ENCODE measurements around the gene CETP. TPM values are rescaled to one million over a fixed set of nuclear protein-coding genes. Genes with fewer than 3 reads are reported as not detected.

The CETP gene
- total and polyA plus RNA-seq, 2 donors (not counting 1 experiment from before 2014, with no cell fraction given), result 0.06 TPM; not detected in 1

DNA sequence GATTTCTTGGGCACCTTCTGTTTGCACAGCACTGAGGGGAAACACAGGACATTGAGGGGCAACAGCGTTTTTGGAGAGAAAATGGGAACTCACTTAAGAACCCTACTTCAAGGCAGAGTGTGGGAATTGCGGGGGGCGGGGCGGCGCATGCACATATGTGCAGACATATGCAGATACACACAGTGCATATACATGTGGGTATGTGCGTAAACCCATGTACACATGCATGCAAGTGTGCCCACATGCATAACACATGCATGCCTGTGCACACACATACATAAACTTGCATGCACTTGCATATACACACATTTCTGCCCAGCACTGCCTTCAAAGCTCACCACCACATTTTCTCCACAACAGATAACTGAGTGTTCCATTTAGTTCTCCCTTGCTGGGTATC lies 60.0 kb downstream of the CETP start:
- no peak for DNase-seq (ENCODE audit: low read depth in 2 of 2)
- Histone ChIP-seq H3K9me3 (ENCODE audit: control insufficient read depth, insufficient read depth, low read depth, low read length) (no peaks in the 10 kb centered on the region), H3K36me3 (ENCODE audit: control insufficient read depth, insufficient read depth, low read length) (peaks cover 42% of the 10 kb centered on the region), H3K79me2 (ENCODE audit: control insufficient read depth, insufficient read depth, low read length) (peaks cover 1% of the 10 kb centered on the region), H3K4me3 (replicated peaks in 1 of 4; ENCODE audit: control extremely low read depth in 1 of 4, insufficient read depth in 1 of 4, low read depth in 3 of 4, low read length in 4 of 4) (no peak overlapping the region), H3K27ac (ENCODE audit: insufficient read depth, low read length) (no peak overlapping the region), H3K4me2 (ENCODE audit: extremely low read depth, insufficient read depth, low read length) (no peak overlapping the region), H4K20me1 (ENCODE audit: control insufficient read depth, extremely low read depth, insufficient read depth, low read length) (no peaks in the 10 kb centered on the region), H3K27me3 (ENCODE audit: control insufficient read depth, insufficient read depth, low read length) (no peaks in the 10 kb centered on the region), H3K4me1 (ENCODE audit: control insufficient read depth, extremely low read depth, insufficient read depth, low read length) (no peaks in the 10 kb centered on the region), H3K9ac (ENCODE audit: insufficient read depth, low read length) (no peak overlapping the region), H2AFZ (ENCODE audit: low read length) (no peak overlapping the region)
- TF ChIP-seq, protein P1, sequence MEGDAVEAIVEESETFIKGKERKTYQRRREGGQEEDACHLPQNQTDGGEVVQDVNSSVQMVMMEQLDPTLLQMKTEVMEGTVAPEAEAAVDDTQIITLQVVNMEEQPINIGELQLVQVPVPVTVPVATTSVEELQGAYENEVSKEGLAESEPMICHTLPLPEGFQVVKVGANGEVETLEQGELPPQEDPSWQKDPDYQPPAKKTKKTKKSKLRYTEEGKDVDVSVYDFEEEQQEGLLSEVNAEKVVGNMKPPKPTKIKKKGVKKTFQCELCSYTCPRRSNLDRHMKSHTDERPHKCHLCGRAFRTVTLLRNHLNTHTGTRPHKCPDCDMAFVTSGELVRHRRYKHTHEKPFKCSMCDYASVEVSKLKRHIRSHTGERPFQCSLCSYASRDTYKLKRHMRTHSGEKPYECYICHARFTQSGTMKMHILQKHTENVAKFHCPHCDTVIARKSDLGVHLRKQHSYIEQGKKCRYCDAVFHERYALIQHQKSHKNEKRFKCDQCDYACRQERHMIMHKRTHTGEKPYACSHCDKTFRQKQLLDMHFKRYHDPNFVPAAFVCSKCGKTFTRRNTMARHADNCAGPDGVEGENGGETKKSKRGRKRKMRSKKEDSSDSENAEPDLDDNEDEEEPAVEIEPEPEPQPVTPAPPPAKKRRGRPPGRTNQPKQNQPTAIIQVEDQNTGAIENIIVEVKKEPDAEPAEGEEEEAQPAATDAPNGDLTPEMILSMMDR (conservative IDR thresholded peaks at IDR 0.05 in 1 of 2, IDR thresholded peaks at IDR 0.05 in 1 of 2; ENCODE audit: low read depth in 1 of 2, low read length in 2 of 2), result no peak
- no peak for TF ChIP-seq EZH2 (IDR thresholded peaks at IDR 0.05; ENCODE audit: low read length, missing control alignments)

DNA sequence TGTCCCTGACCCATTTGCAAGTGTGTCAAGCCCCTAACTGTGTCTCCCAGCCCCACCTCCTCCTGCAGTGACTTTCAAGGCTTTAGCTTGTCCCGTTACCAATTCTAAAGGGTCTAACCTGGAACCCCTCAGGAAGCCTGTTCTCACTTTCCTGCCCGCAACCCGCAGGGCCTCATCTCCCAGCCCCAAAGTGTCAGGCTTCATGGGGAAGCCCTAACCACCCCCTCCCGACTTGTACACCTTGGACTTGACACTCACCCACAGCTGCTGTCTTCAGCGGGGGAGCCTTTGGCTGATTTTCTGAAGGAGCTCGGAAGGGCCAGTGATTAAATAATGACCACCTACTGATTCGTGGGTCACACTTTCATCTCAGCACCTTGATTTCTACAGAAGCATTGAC lies 60.7 kb downstream of the CETP start:
- Histone ChIP-seq H3K4me1 (ENCODE audit: control insufficient read depth, extremely low read depth, insufficient read depth, low read length) (no peaks in the 10 kb centered on the region), H3K9ac (ENCODE audit: insufficient read depth, low read length) (no peak overlapping the region), H3K27me3 (ENCODE audit: control insufficient read depth, insufficient read depth, low read length) (no peaks in the 10 kb centered on the region), H2AFZ (ENCODE audit: low read length) (no peak overlapping the region), H4K20me1 (ENCODE audit: control insufficient read depth, extremely low read depth, insufficient read depth, low read length) (no peaks in the 10 kb centered on the region), H3K27ac (ENCODE audit: insufficient read depth, low read length) (no peak overlapping the region), H3K4me2 (ENCODE audit: extremely low read depth, insufficient read depth, low read length) (no peak overlapping the region), H3K4me3 (replicated peaks in 1 of 4; ENCODE audit: control extremely low read depth in 1 of 4, insufficient read depth in 1 of 4, low read depth in 3 of 4, low read length in 4 of 4) (no peak overlapping the region), H3K79me2 (ENCODE audit: control insufficient read depth, insufficient read depth, low read length) (no peaks in the 10 kb centered on the region), H3K36me3 (ENCODE audit: control insufficient read depth, insufficient read depth, low read length) (peaks cover 37% of the 10 kb centered on the region), H3K9me3 (ENCODE audit: control insufficient read depth, insufficient read depth, low read depth, low read length) (no peaks in the 10 kb centered on the region)
- DNase-seq (ENCODE audit: low read depth in 2 of 2), result no peak
- no peak for TF ChIP-seq EZH2 (IDR thresholded peaks at IDR 0.05; ENCODE audit: low read length, missing control alignments)

DNA sequence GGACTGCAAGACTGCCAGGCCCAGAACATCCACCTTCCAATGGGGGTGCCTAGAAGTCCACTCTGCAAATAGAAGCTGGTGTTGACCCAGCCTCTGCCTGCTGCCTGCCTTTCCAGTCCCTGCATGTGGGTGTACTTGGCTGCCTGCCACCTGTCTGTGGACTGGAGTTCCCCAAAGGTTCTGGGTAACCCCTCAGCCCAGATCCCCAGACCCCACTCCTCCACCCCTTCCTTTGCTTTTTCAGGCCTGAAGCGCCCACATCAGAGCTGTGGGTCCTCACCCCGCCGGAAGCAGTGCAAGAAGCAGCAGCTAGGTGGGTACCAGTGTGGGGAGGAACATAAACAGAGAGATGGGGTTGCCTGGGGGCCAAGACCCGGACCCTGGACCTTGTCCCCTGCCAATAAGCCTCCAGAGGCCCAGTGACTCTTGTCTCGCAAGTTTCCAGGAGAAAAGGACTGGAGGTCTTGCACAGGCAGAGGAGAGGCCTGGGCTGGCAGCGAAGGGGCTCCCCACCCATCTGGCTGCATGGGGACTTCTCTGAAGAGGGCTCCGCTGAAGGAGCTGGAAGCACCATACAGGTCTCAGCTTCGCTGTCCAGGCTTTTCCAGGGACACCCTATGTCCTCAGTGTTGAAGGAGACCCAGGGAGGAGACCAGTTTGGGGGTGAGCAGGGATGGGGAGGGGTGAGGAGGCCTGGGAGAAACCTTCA lies 61.9 kb downstream of the CETP start:
- Histone ChIP-seq H3K27me3 (ENCODE audit: control insufficient read depth, insufficient read depth, low read length) (no peaks in the 10 kb centered on the region), H3K9me3 (ENCODE audit: control insufficient read depth, insufficient read depth, low read depth, low read length) (no peaks in the 10 kb centered on the region), H2AFZ (ENCODE audit: low read length) (no peak overlapping the region), H3K4me3 (replicated peaks in 1 of 4; ENCODE audit: control extremely low read depth in 1 of 4, insufficient read depth in 1 of 4, low read depth in 3 of 4, low read length in 4 of 4) (no peak overlapping the region), H3K27ac (ENCODE audit: insufficient read depth, low read length) (no peak overlapping the region), H3K4me2 (ENCODE audit: extremely low read depth, insufficient read depth, low read length) (no peak overlapping the region), H3K36me3 (ENCODE audit: control insufficient read depth, insufficient read depth, low read length) (peaks cover 31% of the 10 kb centered on the region), H3K79me2 (ENCODE audit: control insufficient read depth, insufficient read depth, low read length) (no peaks in the 10 kb centered on the region), H3K9ac (ENCODE audit: insufficient read depth, low read length) (no peak overlapping the region), H3K4me1 (ENCODE audit: control insufficient read depth, extremely low read depth, insufficient read depth, low read length) (no peaks in the 10 kb centered on the region), H4K20me1 (ENCODE audit: control insufficient read depth, extremely low read depth, insufficient read depth, low read length) (no peaks in the 10 kb centered on the region)
- DNase-seq (ENCODE audit: low read depth in 2 of 2), result no peak
- TF ChIP-seq, protein P1 (conservative IDR thresholded peaks at IDR 0.05 in 1 of 2, IDR thresholded peaks at IDR 0.05 in 1 of 2; ENCODE audit: low read depth in 1 of 2, low read length in 2 of 2), result no peak
- TF ChIP-seq EZH2 (IDR thresholded peaks at IDR 0.05; ENCODE audit: low read length, missing control alignments), result no peak

Measured in fibroblast of lung (primary cell).